AG10803 (cell line): ENCODE data around the gene NR2F1-AS1.

Experiments
- DNase-seq: peaks from one replicate; pipeline ENCODE4 v3.0.0; 2010; ENCODE audit warnings: low read depth
- H3K4me3 ChIP-seq: 2 replicates; pipeline ENCODE4 v1.5.1; 2011; ENCODE audit warnings: mild to moderate bottlenecking, low read length, control low read depth
- TF ChIP-seq, protein P1 (sequence below): conservative IDR thresholded peaks from 2 replicates; pipeline ENCODE4 v1.5.1; 2011; ENCODE audit warnings: mild to moderate bottlenecking, low read length, control low read depth, inconsistent platforms

NR2F1-AS1 gene

GRCh38 chr5:93364378-93364777, 216.6 kb downstream of the NR2F1-AS1 start:
- H3K4me3 ChIP-seq: no peak overlapping the region
- TF ChIP-seq, protein P1, sequence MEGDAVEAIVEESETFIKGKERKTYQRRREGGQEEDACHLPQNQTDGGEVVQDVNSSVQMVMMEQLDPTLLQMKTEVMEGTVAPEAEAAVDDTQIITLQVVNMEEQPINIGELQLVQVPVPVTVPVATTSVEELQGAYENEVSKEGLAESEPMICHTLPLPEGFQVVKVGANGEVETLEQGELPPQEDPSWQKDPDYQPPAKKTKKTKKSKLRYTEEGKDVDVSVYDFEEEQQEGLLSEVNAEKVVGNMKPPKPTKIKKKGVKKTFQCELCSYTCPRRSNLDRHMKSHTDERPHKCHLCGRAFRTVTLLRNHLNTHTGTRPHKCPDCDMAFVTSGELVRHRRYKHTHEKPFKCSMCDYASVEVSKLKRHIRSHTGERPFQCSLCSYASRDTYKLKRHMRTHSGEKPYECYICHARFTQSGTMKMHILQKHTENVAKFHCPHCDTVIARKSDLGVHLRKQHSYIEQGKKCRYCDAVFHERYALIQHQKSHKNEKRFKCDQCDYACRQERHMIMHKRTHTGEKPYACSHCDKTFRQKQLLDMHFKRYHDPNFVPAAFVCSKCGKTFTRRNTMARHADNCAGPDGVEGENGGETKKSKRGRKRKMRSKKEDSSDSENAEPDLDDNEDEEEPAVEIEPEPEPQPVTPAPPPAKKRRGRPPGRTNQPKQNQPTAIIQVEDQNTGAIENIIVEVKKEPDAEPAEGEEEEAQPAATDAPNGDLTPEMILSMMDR: no peak
- no peak for DNase-seq

DNA sequence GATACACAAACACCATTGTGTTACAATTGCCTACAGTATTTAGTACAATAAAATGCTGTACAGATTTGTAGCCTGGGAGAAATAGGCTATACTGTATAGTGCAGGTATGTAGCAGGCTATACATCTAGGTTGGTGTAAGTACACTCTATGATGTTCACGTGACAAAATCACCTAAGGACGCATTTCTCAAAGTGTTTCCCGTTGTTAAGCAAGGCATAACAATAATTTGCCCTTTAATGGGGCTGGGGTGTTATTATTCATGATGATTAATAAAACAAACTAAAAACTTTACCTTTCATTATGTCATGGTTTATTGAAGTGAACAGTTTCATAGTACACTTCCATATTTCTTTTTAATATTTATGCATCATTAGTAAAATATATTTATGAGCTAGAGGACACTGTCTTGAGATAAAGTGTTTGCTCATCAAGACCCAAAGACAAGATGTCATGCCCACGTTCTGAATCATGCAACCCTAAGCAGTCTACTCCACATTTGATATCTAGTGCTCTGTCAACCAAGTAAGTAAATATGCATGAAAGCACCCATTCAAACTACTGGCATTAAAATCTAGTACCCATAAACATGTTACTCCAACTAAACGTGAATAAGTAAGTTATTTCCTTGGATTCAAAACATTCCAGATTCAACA, 220.5 kb downstream of the NR2F1-AS1 start:
- DNase-seq: no peak
- TF ChIP-seq, protein P1: no peak
- H3K4me3 ChIP-seq: no peak overlapping the region

DNA sequence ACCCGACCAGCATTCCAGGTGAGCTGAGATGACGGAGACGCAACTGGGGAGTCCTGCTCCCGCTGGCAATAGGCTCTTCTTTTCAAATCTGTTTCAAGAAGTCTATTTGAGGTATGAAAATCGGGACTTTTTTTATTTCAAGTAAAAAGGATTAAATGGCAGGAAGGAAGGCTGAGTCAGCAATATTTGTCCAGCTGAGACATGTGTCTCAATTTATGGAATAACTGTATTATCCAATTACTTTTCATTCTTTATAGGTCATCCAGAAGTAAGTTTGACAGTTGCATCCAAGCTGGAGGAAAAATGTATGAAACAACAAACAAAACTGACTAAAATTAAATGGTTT, 221.1 kb downstream of the NR2F1-AS1 start:
- no peak overlapping the region for H3K4me3 ChIP-seq
- TF ChIP-seq, protein P1: no peak
- no peak for DNase-seq
